OCI-LY3 (cell line): ENCODE data around the gene ATP8A2.

Experiments
- H2AFZ ChIP-seq: fragments of 200-600, 300-600 bp; shearing (Covaris generic); 2 replicates; pipeline ENCODE4 v1.6.0; 2014; ENCODE audit warnings: antibody characterized with exemption, low read depth, low read length
- H3K27ac ChIP-seq: fragments of 200-600, 300-600 bp; sonication (generic); 2 replicates; pipeline ENCODE4 v1.5.1; 2014; ENCODE audit warnings: mild to moderate bottlenecking, low read length, moderate library complexity, mixed read lengths
- H3K27me3 ChIP-seq: fragments of 200-600, 300-600 bp; sonication (generic); 2 replicates; pipeline ENCODE4 v1.6.1; 2014; ENCODE audit warnings: low read depth, low read length, mixed read lengths
- H3K36me3 ChIP-seq: fragments of 200-600, 300-600 bp; sonication (generic); replicated peaks from 2 replicates; pipeline ENCODE3; 2014; ENCODE audit warnings: low read depth, low read length, mixed read lengths
- H3K4me1 ChIP-seq: fragments of 300-600, 200-600 bp; sonication (generic); 2 replicates; pipeline ENCODE4 v1.6.1; 2014; ENCODE audit warnings: low read length, mixed read lengths
- H3K4me2 ChIP-seq: fragments of 200-600, 300-600 bp; sonication (generic); 2 replicates; pipeline ENCODE4 v1.6.1; 2014; ENCODE audit warnings: low read length, mixed read lengths
- H3K4me3 ChIP-seq: fragments of 300-600, 200-600 bp; sonication (generic); 2 replicates; pipeline ENCODE4 v1.5.1; 2014; ENCODE audit warnings: antibody characterized with exemption, mild to moderate bottlenecking, low read length, moderate library complexity
- H3K79me2 ChIP-seq: fragments of 300-600, 200-600 bp; shearing (Covaris generic); 2 replicates; pipeline ENCODE4 v1.6.1; 2014; ENCODE audit warnings: mild to moderate bottlenecking, low read length, mixed read lengths
- H3K9ac ChIP-seq: fragments of 300-600, 200-600 bp; shearing (Covaris generic); 2 replicates; pipeline ENCODE4 v1.6.0; 2014; ENCODE audit warnings: mild to moderate bottlenecking, low read length, moderate library complexity
- H3K9me3 ChIP-seq: fragments of 200-600, 300-600 bp; shearing (Covaris generic); 2 replicates; pipeline ENCODE4 v1.6.1; 2014; ENCODE audit warnings: low read length, mixed read lengths; ENCODE audit not compliant: insufficient read depth
- H4K20me1 ChIP-seq: fragments of 200-600, 300-600 bp; sonication (generic); 2 replicates; pipeline ENCODE4 v1.6.1; 2016; ENCODE audit warnings: low read length, mixed read lengths; ENCODE audit not compliant: insufficient read depth
- CTCF ChIP-seq: fragments of 200-600, 300-600 bp; sonication (generic); IDR thresholded peaks from 2 replicates; pipeline ENCODE4 v1.5.1; 2014; ENCODE audit warnings: antibody characterized with exemption, low read length, low read depth
- EZH2phosphoT487 ChIP-seq: fragments of 200-600 bp; shearing (Covaris generic); IDR thresholded peaks from 2 replicates; pipeline ENCODE4 v1.6.1; 2018; ENCODE audit warnings: antibody characterized with exemption, mixed run types, low read depth

The ATP8A2 gene

GRCh38 chr13:26011996-26012821, 640.4 kb downstream of the ATP8A2 start:
- Histone ChIP-seq H3K27me3 (no peaks in the 10 kb centered on the region), H3K4me1 (peaks cover 13% of the 10 kb centered on the region), H2AFZ (no peak overlapping the region), H3K79me2 (no peaks in the 10 kb centered on the region), H3K27ac (no peak overlapping the region), H3K4me3 (no peak overlapping the region), H3K9ac (no peak overlapping the region), H3K36me3 (no peaks in the 10 kb centered on the region), H4K20me1 (no peaks in the 10 kb centered on the region), H3K9me3 (no peaks in the 10 kb centered on the region), H3K4me2 (no peak overlapping the region)
- TF ChIP-seq EZH2phosphoT487 (no peak), CTCF (no peak)

GRCh38 chr13:26012995-26013394, 641.2 kb downstream of the ATP8A2 start:
- TF ChIP-seq EZH2phosphoT487, result no peak
- no peak for TF ChIP-seq CTCF
- H3K9me3 ChIP-seq, result no peaks in the 10 kb centered on the region
- H4K20me1 ChIP-seq, result no peaks in the 10 kb centered on the region
- no peak overlapping the region for H3K4me3 ChIP-seq
- H3K9ac ChIP-seq, result no peak overlapping the region
- H3K36me3 ChIP-seq, result no peaks in the 10 kb centered on the region
- no peak overlapping the region for H3K27ac ChIP-seq
- no peaks in the 10 kb centered on the region for H3K27me3 ChIP-seq
- H3K79me2 ChIP-seq, result no peaks in the 10 kb centered on the region
- H3K4me2 ChIP-seq, result no peak overlapping the region
- peaks cover 5% of the 10 kb centered on the region for H3K4me1 ChIP-seq
- no peak overlapping the region for H2AFZ ChIP-seq

- Histone ChIP-seq H3K9me3 (no peaks in the 10 kb centered on the region), H3K9ac (no peak overlapping the region), H3K4me1 (no peaks in the 10 kb centered on the region), H3K36me3 (no peaks in the 10 kb centered on the region), H2AFZ (no peak overlapping the region), H3K4me2 (no peak overlapping the region), H3K27me3 (no peaks in the 10 kb centered on the region), H3K4me3 (no peak overlapping the region), H3K27ac (no peak overlapping the region), H3K79me2 (no peaks in the 10 kb centered on the region), H4K20me1 (no peaks in the 10 kb centered on the region)
- TF ChIP-seq CTCF, result no peak
- no peak for TF ChIP-seq EZH2phosphoT487
Observed at GRCh38 chr13:26015271-26016125, 643.7 kb downstream of the ATP8A2 start.

GRCh38 chr13:26016189-26016588, 644.4 kb downstream of the ATP8A2 start:
- TF ChIP-seq EZH2phosphoT487 (no peak), CTCF (no peak)
- Histone ChIP-seq H3K4me3 (no peak overlapping the region), H3K4me1 (peaks cover 2% of the 10 kb centered on the region), H3K79me2 (no peaks in the 10 kb centered on the region), H2AFZ (no peak overlapping the region), H3K27me3 (no peaks in the 10 kb centered on the region), H3K9me3 (no peaks in the 10 kb centered on the region), H4K20me1 (no peaks in the 10 kb centered on the region), H3K36me3 (no peaks in the 10 kb centered on the region), H3K9ac (no peak overlapping the region), H3K4me2 (no peak overlapping the region), H3K27ac (no peak overlapping the region)
